GM23248 (cell line): Measurements from ENCODE around the gene FAM174C.

Experiments
- EZH2 ChIP-seq: fragments of 200-600 bp; sonication (generic); IDR thresholded peaks from 2 replicates; pipeline ENCODE4 v1.6.1; 2018; ENCODE audit warnings: antibody characterized with exemption, mild to moderate bottlenecking; ENCODE audit not compliant: insufficient read depth, poor library complexity, severe bottlenecking
- EZH2phosphoT487 ChIP-seq: fragments of 200-600 bp; sonication (generic); IDR thresholded peaks from 2 replicates; pipeline ENCODE4 v1.6.1; 2018; ENCODE audit warnings: antibody characterized with exemption, moderate library complexity, mild to moderate bottlenecking, low read depth; ENCODE audit not compliant: insufficient read depth

DNA sequence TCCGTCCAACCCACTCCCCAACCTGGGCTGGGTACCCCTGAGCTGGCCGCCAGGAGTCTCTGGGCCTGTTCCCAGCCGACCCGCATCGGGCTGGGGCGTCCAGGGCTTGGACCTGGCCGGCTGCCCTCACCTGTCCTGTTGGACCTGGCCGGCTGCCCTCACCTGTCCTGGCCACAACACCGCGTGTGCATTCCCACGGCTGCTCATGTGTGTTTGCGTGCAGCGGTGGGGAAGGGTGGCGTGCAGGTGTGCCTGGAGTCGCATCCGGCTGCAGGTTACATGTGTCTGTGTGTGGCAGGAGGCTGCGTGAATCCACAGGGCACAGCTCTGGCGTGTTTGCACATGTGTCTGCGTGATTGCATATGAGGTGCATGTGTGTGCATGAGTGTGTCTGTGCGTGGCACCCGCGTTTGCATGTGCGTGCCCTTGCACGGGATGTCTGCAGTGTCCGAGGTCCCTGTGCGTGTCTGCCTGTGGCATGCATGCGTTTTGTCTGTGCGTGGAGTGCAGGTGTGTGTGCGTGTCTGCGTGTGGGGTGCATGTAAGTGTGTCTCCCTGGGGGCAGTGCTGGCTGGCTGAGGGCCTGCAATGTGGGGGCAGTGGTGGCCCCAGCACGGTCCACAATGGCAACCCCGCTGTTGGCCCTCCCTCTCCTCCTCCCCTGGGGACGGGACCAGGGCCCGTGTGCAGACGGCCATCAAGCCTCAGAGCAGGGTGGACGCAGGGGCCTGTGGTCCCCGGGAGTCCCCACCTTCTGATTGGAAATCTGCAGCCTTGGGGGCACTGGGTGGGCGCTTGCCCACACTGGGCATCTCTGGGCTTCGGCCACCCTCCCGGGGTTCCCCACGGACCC lies 13.7 kb downstream of the FAM174C start:
- no peak for TF ChIP-seq EZH2
- no peak for TF ChIP-seq EZH2phosphoT487
